Measurements from ENCODE around the gene LAPTM4A.

GRCh38 chr2:20008703-20009102 is 42.7 kb downstream of the LAPTM4A start:
- no peak for TF ChIP-seq CTCF (IDR thresholded peaks at IDR 0.05)
- no peak for TF ChIP-seq POLR2A (IDR thresholded peaks at IDR 0.05)

Measured in breast epithelium (tissue), 3 donors.